Measurements from ENCODE around the gene LIMK1.
A peak's percentile ranks its signal among the peaks of the same experiment; 100 is the strongest.

LIMK1 gene

DNA sequence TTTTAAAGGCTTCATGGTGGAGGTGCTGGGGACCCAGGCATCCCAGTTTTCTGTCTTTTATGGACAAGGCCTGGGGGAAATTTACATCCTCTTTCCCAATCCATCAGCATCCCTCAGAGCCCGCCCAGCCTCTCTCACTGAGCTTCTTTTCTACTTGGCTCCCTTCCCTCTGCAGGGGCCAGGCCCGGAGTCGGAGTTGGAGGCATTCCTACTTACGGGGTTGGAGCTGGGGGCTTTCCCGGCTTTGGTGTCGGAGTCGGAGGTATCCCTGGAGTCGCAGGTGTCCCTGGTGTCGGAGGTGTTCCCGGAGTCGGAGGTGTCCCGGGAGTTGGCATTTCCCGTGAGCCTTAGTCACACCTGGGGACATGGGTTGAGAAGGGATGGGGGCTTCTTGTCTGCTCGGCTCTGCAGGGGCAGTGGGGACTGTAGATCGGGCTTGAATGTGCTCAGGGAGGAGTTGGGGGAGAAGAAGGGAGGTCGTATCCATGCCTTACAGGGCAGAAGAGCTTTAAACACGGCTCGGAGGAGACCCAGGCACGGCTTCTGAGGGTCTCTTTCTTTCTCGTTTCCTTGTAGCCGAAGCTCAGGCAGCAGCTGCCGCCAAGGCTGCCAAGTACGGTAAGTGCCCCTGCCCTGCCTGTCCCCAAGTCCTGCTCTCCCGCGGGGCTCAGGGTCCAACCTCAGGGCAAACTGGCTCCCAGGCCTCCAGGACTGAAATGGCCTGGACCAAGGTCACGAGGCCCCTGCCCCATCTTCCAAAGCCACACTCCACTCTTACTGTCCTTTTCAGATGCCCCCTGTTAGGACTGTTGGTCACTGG lies 27.3 kb upstream of the LIMK1 start:
- DNase-seq: no peak

- DNase-seq: no peak
Measured at GRCh38 chr7:74057216-74057925, 26.2 kb upstream of the LIMK1 start.

DNA sequence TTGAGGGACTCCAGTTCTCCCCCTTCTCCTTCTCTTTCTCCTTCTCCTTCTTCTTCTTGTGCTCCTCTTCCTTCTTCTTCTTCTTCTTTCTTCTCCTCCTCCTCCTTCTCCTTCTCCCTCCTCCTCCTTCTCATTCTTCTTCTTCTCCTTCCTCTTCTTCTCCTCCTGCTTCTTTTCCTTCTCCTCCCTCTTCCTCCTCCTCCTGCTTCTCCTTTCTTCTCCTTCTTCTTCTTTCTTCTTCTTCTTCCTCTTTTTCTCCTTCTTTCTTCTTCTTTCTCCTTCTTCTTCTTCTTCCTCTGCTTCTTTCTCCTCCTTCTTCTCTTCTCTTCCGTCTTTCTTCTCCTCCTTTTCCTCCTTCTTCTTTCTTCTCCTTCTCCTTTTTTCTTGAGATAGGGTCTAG lies 25.6 kb upstream of the LIMK1 start:
- no peak for DNase-seq

- DNase-seq: no peak
Measured at GRCh38 chr7:74058486-74058885, 25.1 kb upstream of the LIMK1 start.

DNA sequence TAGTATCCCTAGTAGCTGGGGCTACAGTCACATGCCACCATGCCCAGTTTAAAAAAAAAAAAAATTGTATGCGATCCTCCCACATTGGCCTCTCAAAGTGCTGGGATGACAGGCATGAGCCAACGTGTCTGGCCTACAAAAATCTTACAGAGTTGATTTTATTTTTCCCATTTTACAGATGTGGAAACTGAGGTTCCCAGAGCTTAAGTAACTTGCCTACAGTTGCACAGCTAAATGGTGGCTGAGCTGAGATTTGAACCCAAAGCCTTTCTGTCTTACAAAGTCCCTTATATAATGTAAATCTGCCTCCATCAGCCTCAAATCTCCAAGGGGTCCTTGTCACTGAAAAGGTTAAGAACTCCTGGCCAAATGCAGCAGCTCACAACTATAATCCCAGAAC lies 24.6 kb upstream of the LIMK1 start:
- DNase-seq: no peak

DNA sequence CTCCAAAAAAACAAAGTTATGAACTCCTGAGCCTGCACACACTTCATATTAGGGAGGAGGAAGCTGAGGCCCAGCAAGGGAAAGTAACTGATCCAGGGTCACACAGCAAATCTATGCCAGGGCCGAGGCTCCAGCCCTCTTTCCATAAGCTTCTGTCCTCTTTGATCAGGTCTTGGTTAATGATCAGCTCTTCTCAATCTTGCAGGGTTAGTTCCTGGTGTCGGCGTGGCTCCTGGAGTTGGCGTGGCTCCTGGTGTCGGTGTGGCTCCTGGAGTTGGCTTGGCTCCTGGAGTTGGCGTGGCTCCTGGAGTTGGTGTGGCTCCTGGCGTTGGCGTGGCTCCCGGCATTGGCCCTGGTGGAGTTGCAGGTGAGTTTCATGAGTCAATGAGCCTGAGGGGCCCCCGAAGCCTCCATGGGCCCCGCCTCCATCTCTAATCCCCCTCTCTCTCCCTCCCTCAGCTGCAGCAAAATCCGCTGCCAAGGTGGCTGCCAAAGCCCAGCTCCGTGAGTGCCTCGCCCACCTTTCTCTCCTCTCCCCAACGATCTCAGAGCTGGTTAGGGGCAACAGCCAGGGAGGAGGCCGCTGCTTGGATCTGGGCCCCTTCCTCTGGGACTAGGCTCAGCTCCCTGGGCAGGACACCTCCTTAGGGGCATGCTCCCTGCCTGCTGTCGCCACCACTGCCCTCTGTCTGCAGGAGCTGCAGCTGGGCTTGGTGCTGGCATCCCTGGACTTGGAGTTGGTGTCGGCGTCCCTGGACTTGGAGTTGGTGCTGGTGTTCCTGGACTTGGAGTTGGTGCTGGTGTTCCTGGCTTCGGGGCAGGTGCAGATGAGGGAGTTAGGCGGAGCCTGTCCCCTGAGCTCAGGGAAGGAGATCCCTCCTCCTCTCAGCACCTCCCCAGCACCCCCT lies 23.7 kb upstream of the LIMK1 start:
- DNase-seq: no peak

DNA sequence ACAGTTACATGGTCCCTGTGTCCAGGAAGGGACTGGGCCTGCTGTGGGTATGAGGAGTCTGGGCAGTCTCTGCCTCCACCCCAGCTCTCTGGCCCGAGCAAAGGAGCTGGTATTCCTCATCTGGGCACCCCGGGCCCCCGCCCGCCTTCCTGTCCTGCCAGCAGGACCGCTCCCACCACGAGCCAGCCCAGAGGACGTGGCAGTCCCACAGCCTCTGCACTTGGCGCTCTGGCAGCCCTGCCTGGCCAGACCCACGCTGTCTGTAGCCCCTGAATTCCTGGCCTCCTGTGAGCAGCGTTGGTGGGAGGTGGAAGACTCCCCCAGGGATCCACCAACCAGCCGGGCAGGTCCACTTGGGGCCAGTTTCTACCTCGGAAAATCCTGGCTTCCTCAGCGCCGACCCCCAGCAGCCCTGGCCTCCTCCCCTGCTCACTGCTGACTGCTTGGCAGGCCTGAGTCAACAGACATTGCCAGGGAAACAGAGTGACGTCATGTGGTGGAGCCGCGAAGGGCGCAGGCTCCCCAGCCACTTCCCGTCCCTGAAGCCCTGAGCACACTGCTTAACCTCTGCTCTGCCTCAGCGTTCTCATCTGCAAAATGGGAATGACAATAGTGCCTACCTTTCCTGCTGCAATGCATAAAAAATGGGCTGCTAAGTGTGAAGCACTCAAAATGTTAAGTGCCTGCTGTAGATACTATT lies 21.6 kb upstream of the LIMK1 start:
- DNase-seq: no peak

- no peak for DNase-seq
Measured at GRCh38 chr7:74063223-74063641, 20.4 kb upstream of the LIMK1 start.

GRCh38 chr7:74063646-74064045 lies 20.0 kb upstream of the LIMK1 start:
- no peak for DNase-seq

GRCh38 chr7:74064696-74065095 lies 18.9 kb upstream of the LIMK1 start:
- DNase-seq: no peak

GRCh38 chr7:74066626-74067025 lies 17.0 kb upstream of the LIMK1 start:
- DNase-seq: no peak

DNA sequence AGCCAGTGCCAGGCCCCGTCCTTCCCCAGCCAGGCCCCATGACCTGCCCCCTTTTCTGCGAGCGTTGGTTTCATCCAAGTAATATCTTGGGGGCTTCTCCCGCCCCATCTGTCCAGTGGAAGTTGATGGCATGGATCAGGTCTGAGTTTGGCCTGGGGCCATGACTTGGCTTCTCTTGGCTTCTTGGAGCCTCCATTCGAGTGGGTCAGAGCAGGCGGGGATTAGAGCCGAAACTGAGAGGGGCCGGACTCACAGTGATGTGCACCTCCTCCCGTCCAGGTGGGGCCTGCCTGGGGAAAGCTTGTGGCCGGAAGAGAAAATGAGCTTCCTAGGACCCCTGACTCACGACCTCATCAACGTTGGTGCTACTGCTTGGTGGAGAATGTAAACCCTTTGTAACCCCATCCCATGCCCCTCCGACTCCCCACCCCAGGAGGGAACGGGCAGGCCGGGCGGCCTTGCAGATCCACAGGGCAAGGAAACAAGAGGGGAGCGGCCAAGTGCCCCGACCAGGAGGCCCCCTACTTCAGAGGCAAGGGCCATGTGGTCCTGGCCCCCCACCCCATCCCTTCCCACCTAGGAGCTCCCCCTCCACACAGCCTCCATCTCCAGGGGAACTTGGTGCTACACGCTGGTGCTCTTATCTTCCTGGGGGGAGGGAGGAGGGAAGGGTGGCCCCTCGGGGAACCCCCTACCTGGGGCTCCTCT lies 15.1 kb upstream of the LIMK1 start:
- DNase-seq: no peak

DNA sequence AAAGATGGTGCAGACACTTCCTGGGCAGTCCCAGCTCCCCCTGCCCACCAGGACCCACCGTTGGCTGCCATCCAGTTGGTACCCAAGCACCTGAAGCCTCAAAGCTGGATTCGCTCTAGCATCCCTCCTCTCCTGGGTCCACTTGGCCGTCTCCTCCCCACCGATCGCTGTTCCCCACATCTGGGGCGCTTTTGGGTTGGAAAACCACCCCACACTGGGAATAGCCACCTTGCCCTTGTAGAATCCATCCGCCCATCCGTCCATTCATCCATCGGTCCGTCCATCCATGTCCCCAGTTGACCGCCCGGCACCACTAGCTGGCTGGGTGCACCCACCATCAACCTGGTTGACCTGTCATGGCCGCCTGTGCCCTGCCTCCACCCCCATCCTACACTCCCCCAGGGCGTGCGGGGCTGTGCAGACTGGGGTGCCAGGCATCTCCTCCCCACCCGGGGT lies 14.5 kb upstream of the LIMK1 start:
- no peak for DNase-seq

- DNase-seq: no peak
Measured at GRCh38 chr7:74069790-74070618, 13.6 kb upstream of the LIMK1 start.

GRCh38 chr7:74070619-74070921 lies 13.0 kb upstream of the LIMK1 start:
- DNase-seq: no peak

DNA sequence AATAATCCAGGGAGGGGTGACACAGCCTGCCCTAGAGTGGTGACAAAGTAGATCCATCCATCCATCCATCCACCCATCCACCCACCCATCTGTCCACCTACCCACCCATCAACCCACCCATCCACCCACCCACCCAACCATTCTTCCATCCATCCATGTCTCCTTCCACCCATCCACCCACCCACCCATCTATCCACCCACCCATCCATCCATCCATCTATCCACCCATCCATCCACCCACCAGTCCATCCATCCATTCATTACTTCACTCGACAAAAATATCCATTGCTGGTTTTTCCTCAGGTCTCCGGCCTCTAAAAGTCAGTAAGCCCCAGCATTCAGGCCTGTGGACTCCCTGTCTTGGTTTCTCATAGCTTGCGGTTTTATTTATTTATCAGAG lies 12.5 kb upstream of the LIMK1 start:
- DNase-seq: no peak

GRCh38 chr7:74074770-74075169 lies 8.8 kb upstream of the LIMK1 start:
- no peak for DNase-seq

DNA sequence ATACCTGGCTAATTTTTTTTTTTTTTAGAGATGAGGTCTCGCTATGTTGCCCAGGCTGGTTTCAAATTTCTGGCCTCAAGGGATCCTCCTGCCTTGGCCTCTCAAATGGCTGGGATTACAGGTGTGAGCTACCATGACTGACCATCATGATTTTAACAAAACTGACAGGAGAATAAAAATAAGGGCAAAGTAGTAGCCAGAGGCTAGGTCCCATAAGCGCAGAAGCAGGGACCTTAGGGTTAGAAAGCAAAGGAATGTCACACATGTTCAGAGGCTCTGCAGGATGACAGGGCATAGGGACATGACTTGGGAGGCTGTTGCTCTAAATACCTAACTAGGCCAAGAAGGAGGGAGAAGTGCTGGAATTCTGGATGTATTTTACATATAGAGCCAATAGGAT lies 5.1 kb upstream of the LIMK1 start:
- no peak for DNase-seq

DNA sequence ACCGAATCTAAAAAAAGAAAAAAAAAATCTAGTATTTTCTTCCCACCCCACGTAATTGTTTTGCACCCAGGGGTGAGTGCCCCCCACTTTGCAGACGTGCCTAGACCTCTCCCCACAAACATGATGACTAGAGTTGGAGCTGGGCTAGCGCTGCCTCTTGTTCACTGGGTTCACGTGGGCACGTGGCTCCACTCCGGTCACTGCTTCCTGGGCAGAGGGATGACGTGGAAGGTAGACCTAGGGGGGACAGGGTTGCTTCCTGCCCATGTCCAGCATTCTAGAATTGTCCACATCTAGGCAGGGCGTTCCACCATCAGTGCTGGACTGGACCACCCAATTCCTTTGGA lies 861 bp upstream of the LIMK1 start:
- no peak for DNase-seq

DNA sequence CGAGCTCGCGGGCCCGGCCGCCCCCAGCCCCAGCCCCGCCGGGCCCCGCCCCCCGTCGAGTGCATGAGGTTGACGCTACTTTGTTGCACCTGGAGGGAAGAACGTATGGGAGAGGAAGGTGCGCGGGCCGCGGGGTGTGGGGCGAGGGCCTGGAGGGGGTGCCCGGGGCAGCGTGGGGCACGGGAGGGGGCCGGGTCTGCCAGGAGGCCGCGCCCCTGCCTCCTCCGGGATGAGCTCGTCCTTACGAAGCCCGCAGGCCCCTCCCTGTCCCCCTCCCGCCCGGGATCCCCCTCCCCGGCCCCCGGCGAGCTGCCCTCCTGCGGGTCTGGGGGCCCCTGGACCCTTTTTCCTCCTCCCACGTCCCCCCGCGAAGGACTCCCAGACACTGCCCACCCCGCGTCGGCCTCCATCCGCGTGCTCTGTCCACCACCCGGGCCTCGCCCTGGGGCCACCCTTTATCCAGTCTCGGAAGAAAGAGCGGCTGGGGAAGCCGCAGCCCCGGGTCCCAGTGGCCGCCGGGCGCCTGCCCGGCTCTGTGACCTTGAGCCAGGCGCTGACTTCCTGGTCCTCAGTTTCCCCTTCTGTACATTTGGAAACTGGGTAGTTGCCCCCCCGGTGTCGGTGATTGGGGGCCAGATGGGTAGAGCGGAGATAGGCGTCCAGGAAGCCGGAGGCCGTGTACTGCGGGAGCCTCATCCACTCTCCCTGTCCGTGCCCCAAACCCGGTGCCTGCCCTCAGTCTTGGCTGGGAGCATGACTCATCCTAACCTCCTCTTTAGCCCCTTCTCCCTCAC lies 521 bp downstream of the LIMK1 start:
- DNase-seq: peak; percentile 70

Measured in NCI-H1048 (cell line).